Prostate gland (tissue), 2 donors: Measurements from ENCODE around the gene PLGLB1.
"Not testable (repeated sequence)": the region's sequence is repeated elsewhere in the genome, so short reads cannot be mapped to it uniquely, and the experiment has no call there.

Experiments used
- CTCF ChIP-seq, 4 experiments: fragments of 200-600 bp in 2 of 4; fragments of 450-650 bp in 2 of 4; sonication (generic) in 2 of 4; IDR thresholded peaks; 1 replicate in 3 of 4; 2 replicates in 1 of 4; pipeline ENCODE4 v1.5.1; 2016 to 2019; ENCODE audit warnings: antibody characterized with exemption in 4 of 4, mild to moderate bottlenecking in 2 of 4, moderate library complexity in 2 of 4
- POLR2A ChIP-seq: fragments of 450-650 bp; IDR thresholded peaks from one replicate; pipeline ENCODE4 v1.6.1; 2016; ENCODE audit warnings: antibody characterized with exemption, mild to moderate bottlenecking
- POLR2AphosphoS5 ChIP-seq: sonication (generic); formaldehyde crosslinking; IDR thresholded peaks from one replicate; pipeline ENCODE4 v1.6.1; 2017; ENCODE audit warnings: antibody characterized with exemption

GRCh38 chr2:87023988-87024615 lies 2.5 kb upstream of the PLGLB1 start:
- TF ChIP-seq CTCF (IDR thresholded peaks at IDR 0.05); POLR2AphosphoS5; POLR2A: not testable (repeated sequence)
